ENCODE measurements around the gene TFDP3. TPM values are rescaled to one million over a fixed set of nuclear protein-coding genes. Genes with fewer than 3 reads are reported as not detected.

TFDP3 gene, protein sequence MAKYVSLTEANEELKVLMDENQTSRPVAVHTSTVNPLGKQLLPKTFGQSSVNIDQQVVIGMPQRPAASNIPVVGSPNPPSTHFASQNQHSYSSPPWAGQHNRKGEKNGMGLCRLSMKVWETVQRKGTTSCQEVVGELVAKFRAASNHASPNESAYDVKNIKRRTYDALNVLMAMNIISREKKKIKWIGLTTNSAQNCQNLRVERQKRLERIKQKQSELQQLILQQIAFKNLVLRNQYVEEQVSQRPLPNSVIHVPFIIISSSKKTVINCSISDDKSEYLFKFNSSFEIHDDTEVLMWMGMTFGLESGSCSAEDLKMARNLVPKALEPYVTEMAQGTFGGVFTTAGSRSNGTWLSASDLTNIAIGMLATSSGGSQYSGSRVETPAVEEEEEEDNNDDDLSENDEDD
- not detected for total RNA-seq

DNA sequence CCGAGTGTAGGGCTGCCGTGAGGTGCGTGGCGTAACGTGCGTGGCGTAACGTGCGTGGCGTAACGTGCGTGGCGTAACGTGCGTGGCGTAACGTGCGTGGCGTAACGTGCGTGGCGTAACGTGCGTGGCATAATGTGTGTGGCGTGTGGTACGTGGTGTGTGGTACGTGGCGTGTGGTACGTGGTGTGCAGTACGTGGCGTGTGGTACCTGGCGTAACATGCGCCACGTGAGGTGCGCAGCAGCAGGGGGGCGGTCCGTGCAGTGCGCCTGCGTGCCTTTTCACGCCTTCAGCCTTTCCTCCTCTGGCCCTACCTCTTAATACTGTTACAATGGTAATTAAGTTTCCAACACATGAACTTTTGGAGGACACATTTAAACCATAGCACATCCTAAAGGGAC lies at the start of gene TFDP3:
TSS of gene TFDP3 (minus strand) at position 26 of the 400 bp plus-strand sequence. CDS start 95 bp downstream, outside the sequence.
- Mint-ChIP-seq H3K4me1 (no peaks in the 10 kb centered on the region), H3K9me3 (no peaks in the 10 kb centered on the region)
- no peak for ATAC-seq (ENCODE audit: low read depth)

DNA sequence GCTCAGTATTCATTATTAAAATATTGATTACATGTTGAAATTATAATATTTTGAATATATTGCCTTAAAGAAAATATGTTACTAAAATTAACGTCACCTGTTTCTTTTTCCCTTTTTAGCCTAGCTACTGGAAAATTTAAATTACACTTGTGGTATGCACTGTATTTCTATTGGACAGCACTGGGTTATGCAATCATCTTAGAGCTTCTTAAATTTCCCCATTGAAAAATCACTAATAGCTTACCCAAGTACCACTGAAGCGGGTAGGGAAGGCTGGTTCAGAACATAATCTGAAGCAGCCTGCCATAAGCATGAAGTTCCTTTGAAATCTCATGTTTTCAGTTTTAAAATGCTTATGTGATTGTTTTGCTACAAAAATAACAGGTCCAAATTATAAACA lies 49.5 kb upstream of the TFDP3 start:
- no peaks in the 10 kb centered on the region for H3K27me3 Mint-ChIP-seq
- DNase-seq (no peak), ATAC-seq (ENCODE audit: low read depth) (no peak)
- no peak overlapping the region for H3K4me3 Mint-ChIP-seq
- POLR2A ChIA-PET, result no interaction called here
- no peaks in the 10 kb centered on the region for H3K9me3 Mint-ChIP-seq
- H3K27ac Mint-ChIP-seq, result no peak overlapping the region
- no peaks in the 10 kb centered on the region for H3K36me3 Mint-ChIP-seq
- peaks cover 1% of the 10 kb centered on the region for H3K4me1 Mint-ChIP-seq

More for the DNA sequence above, at the start of gene TFDP3:
- no peak within 1 kb of the TSS for H3K4me3 Mint-ChIP-seq
- DNase-seq, result no peak
- no peaks in the 10 kb centered on the region for H3K27me3 Mint-ChIP-seq
- POLR2A ChIA-PET, result no interaction called here
- H3K36me3 Mint-ChIP-seq, result no peaks in the 10 kb centered on the region
- no peak within 1 kb of the TSS for H3K27ac Mint-ChIP-seq

DNA sequence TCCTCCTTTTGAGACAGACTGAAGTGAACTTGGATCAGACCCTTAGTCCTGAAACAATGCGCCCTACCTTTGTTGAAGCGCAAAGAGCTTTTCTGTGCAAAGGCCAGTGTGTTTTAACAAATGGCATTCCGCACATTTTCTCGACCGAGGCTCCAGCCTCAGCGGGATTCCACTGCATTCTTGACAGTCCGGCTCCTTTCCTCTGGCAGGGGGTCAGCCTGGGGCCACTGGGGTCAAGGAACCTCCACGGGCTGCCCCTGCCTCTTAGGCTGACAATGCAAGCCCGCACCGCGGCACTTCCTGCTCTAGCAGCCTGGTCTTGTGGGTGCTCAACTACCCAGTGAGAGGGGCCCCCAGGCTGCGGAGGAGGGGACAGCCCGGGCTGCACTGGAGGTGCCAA lies 47.2 kb upstream of the TFDP3 start:
- H3K36me3 Mint-ChIP-seq, result no peaks in the 10 kb centered on the region
- H3K27ac Mint-ChIP-seq, result no peak overlapping the region
- H3K27me3 Mint-ChIP-seq, result no peaks in the 10 kb centered on the region
- peaks cover 1% of the 10 kb centered on the region for H3K4me1 Mint-ChIP-seq
- POLR2A ChIA-PET, result no interaction called here
- DNase-seq (no peak), ATAC-seq (ENCODE audit: low read depth) (no peak)
- H3K4me3 Mint-ChIP-seq, result no peak overlapping the region
- no peaks in the 10 kb centered on the region for H3K9me3 Mint-ChIP-seq

DNA sequence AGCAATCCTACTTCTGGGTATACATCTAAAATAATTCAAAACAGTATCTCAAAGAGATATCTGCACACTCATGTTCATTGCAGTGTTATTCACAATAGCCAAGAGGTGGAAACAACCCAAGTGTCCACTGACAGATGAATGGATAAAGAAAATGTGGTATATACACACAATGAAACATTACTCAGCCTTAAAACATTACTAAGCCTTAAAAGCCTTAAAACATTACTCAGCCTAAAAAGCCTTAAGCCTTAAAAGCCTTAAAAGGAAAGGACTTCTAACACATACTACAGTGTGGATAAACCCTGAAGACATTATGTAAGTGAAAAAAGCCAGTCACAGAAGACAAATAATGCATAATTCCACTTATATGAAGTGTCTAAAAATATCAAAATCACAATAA lies 40.3 kb upstream of the TFDP3 start:
- no peaks in the 10 kb centered on the region for H3K9me3 Mint-ChIP-seq
- H3K36me3 Mint-ChIP-seq, result no peaks in the 10 kb centered on the region
- no peak for DNase-seq
- H3K4me1 Mint-ChIP-seq, result no peaks in the 10 kb centered on the region
- ATAC-seq (ENCODE audit: low read depth), result no peak
- no peaks in the 10 kb centered on the region for H3K27me3 Mint-ChIP-seq
- no peak overlapping the region for H3K27ac Mint-ChIP-seq
- H3K4me3 Mint-ChIP-seq, result no peak overlapping the region
- POLR2A ChIA-PET, result no interaction called here

DNA sequence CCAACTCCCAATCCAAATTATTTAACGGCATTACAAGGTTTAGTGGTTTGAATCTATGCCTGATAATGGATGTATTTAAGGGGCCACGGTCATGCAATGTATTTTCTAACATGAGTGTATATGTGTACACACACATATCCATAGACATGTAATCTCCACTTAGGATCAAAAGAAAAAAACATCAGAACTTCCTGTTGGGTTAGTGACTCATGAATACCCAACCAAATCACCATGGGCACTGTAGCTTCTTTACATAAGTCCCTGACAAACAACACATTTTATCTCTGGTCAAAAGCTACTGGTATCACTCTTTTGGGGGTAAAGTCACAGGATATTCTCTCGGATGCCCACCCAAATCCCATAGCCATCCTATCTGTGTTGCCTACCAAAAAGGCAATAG lies 36.5 kb upstream of the TFDP3 start:
- Mint-ChIP-seq H3K27me3 (no peaks in the 10 kb centered on the region), H3K27ac (no peak overlapping the region), H3K4me3 (no peak overlapping the region), H3K4me1 (no peaks in the 10 kb centered on the region), H3K9me3 (no peaks in the 10 kb centered on the region), H3K36me3 (no peaks in the 10 kb centered on the region)
- DNase-seq (no peak), ATAC-seq (ENCODE audit: low read depth) (no peak)
- POLR2A ChIA-PET, result no interaction called here

DNA sequence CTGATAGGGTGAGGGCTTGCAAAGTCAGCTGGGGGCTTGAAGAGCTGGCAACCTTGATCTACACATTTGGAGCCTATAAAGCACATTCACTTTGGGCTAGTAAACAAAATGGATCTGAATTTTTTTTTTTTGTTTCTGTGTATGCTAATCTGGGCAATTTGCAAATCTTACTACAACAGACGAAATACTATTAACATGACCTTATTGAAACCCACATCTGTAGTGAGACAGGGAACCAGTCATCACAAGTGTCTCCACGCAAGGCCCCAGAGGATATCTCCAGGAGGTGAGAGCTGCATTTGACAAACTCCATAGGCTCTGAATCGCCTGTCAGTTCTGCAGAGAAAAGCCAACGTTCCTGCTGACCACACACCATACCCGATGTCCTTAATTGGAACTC lies 33.0 kb upstream of the TFDP3 start:
- H3K9me3 Mint-ChIP-seq, result peaks cover 4% of the 10 kb centered on the region
- no peak overlapping the region for H3K4me3 Mint-ChIP-seq
- H3K36me3 Mint-ChIP-seq, result no peaks in the 10 kb centered on the region
- ATAC-seq (ENCODE audit: low read depth), result no peak
- no peaks in the 10 kb centered on the region for H3K27me3 Mint-ChIP-seq
- DNase-seq, result no peak
- POLR2A ChIA-PET, result no interaction called here
- H3K27ac Mint-ChIP-seq, result no peak overlapping the region
- H3K4me1 Mint-ChIP-seq, result no peaks in the 10 kb centered on the region

DNA sequence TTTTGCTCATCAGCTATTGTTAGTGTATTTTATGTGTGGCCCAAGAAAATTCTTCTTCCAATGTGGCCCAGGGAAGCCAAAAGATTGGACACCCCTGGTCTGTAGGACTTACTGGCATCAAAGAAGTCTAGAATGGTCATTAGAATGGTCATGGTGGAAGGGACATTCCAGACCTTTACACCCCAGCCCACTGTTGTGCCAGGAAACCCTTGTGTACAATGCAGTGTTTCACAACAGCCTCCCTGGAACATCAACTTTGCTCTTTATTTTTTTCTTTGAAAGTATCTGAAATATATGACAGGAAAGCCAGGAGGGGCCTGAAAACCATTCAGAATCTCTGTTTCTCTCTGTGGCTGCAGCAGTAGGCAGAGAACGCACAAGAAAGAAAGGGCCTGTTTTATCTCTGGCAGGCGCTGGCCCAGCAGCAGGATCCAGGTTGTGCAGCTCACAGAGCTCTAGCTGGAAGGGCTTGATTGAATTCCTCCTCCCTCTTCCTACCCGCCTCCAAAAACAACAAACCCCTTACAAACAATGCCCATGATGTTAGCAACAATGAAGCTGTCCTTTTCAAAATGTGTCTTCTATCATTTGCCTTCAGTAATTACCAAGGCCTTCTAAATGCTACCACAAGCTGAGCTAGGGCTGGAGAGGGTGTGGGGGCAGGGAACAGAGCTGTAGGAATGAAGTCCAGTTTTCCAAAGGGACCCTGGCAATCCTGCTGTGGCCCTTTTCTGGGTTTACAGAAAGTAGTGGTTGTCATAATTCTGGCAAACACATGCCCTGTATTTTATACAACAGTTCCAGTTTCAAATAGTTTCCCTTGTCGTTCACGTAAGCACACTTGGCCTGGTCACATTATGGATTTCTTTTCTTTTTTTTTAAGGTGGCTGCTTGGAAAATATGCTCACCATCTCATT lies 32.3 kb upstream of the TFDP3 start:
- no peak overlapping the region for H3K27ac Mint-ChIP-seq
- ATAC-seq (ENCODE audit: low read depth), result no peak
- POLR2A ChIA-PET, result no interaction called here
- peaks cover 4% of the 10 kb centered on the region for H3K9me3 Mint-ChIP-seq
- DNase-seq, result no peak
- no peaks in the 10 kb centered on the region for H3K27me3 Mint-ChIP-seq
- no peak overlapping the region for H3K4me3 Mint-ChIP-seq
- no peaks in the 10 kb centered on the region for H3K36me3 Mint-ChIP-seq
- H3K4me1 Mint-ChIP-seq, result no peaks in the 10 kb centered on the region

DNA sequence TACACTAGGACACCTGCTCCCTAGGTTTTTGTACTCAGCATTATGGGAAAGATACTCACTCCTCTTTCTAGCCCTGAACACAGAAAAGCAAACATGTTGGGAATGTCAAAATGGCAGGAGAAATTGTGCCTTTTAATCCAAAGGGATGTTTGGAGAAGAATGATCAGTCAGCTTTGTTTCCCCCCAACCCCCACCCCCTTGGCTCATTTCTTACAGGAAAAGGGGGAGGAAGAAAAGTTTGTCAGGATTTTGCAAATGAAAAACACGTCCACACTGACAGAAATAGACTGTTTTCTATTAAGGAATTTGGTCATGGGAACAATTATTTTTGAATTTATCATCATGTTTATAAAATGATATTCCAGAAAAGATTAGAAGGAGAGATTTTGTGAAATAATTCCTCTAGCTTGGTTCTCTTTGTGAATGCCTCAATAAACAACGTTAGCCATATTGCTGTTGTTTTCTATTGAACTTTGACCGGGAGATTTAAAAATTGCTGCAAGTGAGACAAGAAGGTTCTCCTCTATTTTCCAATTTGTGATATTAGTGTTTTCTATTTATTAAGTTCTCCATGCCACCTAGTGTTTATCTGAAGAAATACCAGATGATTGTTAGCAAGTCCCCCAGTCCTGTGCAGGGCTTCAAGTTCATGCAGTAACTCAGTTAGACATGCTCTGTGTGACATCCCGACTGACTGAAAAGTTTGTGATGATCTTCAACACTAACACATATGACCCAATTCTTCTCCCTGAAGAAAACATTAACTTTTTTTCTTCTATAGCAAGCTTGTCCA lies 31.3 kb upstream of the TFDP3 start:
- no peak overlapping the region for H3K27ac Mint-ChIP-seq

DNA sequence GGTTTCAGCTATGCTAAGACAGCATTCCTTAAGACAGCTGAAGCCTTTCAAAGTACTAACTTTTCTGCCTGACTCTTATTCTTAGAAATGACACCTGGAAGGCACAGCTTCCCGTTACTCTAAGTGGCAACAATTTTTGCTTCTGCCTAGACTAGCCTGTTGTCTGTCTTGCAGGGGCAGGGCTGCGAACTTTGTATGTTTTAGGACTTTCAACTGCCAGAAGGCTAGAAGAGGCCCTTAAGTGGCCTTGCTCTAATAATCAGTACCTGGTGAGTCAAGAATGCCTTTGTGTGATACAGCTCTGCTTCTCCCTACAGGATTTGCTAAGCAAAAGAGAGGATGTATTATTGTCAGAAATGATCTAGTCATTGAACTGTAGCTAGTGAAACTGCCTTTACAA lies 30.0 kb upstream of the TFDP3 start:
- POLR2A ChIA-PET, result no interaction called here
- ATAC-seq (ENCODE audit: low read depth) (no peak), DNase-seq (no peak)
- H3K9me3 Mint-ChIP-seq, result peaks cover 6% of the 10 kb centered on the region
- no peaks in the 10 kb centered on the region for H3K4me1 Mint-ChIP-seq
- no peaks in the 10 kb centered on the region for H3K27me3 Mint-ChIP-seq
- H3K36me3 Mint-ChIP-seq, result no peaks in the 10 kb centered on the region
- no peak overlapping the region for H3K4me3 Mint-ChIP-seq
- no peak overlapping the region for H3K27ac Mint-ChIP-seq

More for the DNA sequence above, 31.3 kb upstream of the TFDP3 start:
- Mint-ChIP-seq H3K4me1 (no peaks in the 10 kb centered on the region), H3K36me3 (no peaks in the 10 kb centered on the region), H3K4me3 (no peak overlapping the region), H3K9me3 (peaks cover 6% of the 10 kb centered on the region), H3K27me3 (no peaks in the 10 kb centered on the region)
- POLR2A ChIA-PET, result no interaction called here
- ATAC-seq (ENCODE audit: low read depth) (no peak), DNase-seq (no peak)

DNA sequence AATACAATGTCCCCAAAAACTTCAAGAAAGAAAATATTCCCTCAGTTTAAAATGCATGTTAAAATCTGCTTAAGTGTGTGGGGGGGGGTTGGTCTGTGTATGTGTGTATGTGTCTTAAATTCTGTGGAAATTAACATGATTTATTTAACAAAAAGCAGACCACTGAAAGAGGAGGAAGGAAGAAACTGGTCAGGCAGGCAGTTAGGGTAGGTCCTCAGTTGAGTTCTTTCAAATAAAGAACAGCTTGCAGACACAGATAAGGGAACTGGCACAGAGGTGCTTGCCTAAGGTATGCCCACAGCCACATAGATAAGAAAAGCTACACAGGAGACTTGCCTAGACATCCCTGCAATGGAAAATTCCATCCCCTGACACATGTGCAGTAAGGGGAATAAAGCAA lies 28.8 kb upstream of the TFDP3 start:
- POLR2A ChIA-PET, result no interaction called here
- no peak for ATAC-seq (ENCODE audit: low read depth)
- no peaks in the 10 kb centered on the region for H3K36me3 Mint-ChIP-seq
- no peaks in the 10 kb centered on the region for H3K27me3 Mint-ChIP-seq
- no peak overlapping the region for H3K27ac Mint-ChIP-seq
- no peaks in the 10 kb centered on the region for H3K4me1 Mint-ChIP-seq
- no peak overlapping the region for H3K4me3 Mint-ChIP-seq
- peaks cover 6% of the 10 kb centered on the region for H3K9me3 Mint-ChIP-seq
- no peak for DNase-seq

DNA sequence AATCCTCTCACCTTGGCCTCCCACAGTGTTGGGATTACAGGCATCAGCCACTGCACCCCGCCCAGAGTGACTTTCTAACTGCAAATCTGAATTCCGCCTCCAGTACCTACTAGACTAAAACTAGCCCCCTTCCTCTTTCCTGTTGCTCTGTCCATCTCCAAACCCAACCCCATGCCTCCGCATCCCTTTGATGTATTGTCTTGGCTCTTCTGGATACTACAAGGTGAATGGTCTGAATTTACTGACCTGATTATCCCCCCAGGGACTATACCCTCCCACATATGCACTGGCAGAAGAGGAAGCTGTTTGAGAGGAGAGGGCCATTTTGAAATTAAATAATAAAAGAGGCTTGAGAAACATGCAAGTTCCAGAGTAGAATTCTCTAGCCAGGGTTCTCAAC lies 17.7 kb upstream of the TFDP3 start:
- Mint-ChIP-seq H3K36me3 (no peaks in the 10 kb centered on the region), H3K4me1 (no peaks in the 10 kb centered on the region), H3K27me3 (no peaks in the 10 kb centered on the region), H3K4me3 (no peak overlapping the region), H3K27ac (no peak overlapping the region), H3K9me3 (no peaks in the 10 kb centered on the region)
- DNase-seq (no peak), ATAC-seq (ENCODE audit: low read depth) (no peak)
- POLR2A ChIA-PET, result no interaction called here

DNA sequence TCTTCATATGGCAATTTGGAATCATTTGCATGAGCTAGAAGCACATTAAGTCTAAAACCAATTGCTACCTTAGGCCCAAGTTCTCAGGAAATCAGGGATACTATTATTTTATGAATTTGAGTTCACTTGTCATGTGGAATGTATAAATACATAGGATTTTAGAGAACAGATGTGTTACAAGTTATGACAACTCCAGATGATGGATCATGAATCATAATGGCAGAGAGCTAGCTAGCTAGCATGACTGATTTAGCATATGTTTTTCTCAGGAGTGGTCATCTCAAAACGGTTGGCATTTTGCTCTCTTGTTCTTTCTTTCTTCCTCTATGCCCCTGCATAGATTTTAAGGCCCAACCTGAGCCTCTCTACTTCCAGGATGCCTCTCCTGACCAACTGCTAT lies 14.2 kb upstream of the TFDP3 start:
- no peaks in the 10 kb centered on the region for H3K4me1 Mint-ChIP-seq
- no peaks in the 10 kb centered on the region for H3K9me3 Mint-ChIP-seq
- no peak overlapping the region for H3K27ac Mint-ChIP-seq
- ATAC-seq (ENCODE audit: low read depth) (no peak), DNase-seq (no peak)
- no peaks in the 10 kb centered on the region for H3K27me3 Mint-ChIP-seq
- no peak overlapping the region for H3K4me3 Mint-ChIP-seq
- POLR2A ChIA-PET, result no interaction called here
- no peaks in the 10 kb centered on the region for H3K36me3 Mint-ChIP-seq

DNA sequence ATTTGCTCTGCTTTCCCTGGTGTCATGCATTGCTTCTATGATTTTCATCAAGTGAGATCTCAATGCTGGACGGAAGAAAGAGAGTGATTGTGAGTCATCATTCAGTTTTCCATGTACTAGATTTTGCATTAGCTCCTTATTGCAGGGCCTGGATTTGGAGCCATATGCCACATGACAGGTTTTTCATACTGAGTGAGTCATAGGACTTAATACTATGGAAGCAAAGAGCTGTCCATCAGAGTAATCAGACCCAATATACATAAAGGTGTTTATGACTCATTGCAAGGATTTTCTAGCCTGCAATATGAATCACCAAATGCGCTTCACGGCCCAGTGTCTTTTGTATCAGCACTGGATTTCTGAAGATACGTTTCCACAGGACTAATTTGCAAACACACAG lies 11.2 kb upstream of the TFDP3 start:
- Mint-ChIP-seq H3K9me3 (no peaks in the 10 kb centered on the region), H3K4me3 (no peak overlapping the region), H3K4me1 (no peaks in the 10 kb centered on the region), H3K36me3 (no peaks in the 10 kb centered on the region), H3K27me3 (no peaks in the 10 kb centered on the region), H3K27ac (no peak overlapping the region)
- POLR2A ChIA-PET, result no interaction called here
- ATAC-seq (ENCODE audit: low read depth), result no peak
- no peak for DNase-seq
